NCI-H69 (cell line): ENCODE results near the gene PEX5L.

Source experiments
- DNase-seq: peaks from one replicate; lab custom pipeline; 2025; lab: John Stamatoyannopoulos, UW

PEX5L gene

GRCh38 chr3:179772297-179772696 lies 264.4 kb downstream of the PEX5L start:
- no peak for DNase-seq

- peak; percentile 8 for DNase-seq
These were observed 264.9 kb downstream of the PEX5L start for GRCh38 chr3:179771797-179772196.

GRCh38 chr3:179769411-179770247 lies 267.1 kb downstream of the PEX5L start:
- no peak for DNase-seq

- DNase-seq, result peak; percentile 67
These were observed 268.7 kb downstream of the PEX5L start for GRCh38 chr3:179768080-179768479.

- no peak for DNase-seq
These were observed 270.2 kb downstream of the PEX5L start for GRCh38 chr3:179766416-179767133.

- no peak for DNase-seq
These were observed 271.3 kb downstream of the PEX5L start for GRCh38 chr3:179765396-179765795.

GRCh38 chr3:179760944-179761343 lies 275.8 kb downstream of the PEX5L start:
- DNase-seq, result no peak

- peak; percentile 39 for DNase-seq
These were observed 285.9 kb downstream of the PEX5L start for GRCh38 chr3:179750720-179751328.

GRCh38 chr3:179745716-179746115 lies 291.0 kb downstream of the PEX5L start:
- no peak for DNase-seq

GRCh38 chr3:179745079-179745478 lies 291.7 kb downstream of the PEX5L start:
- DNase-seq, result no peak
